SK-N-SH (cell line): Measurements from ENCODE around the gene STPG1.

ENCODE experiments used
- CHD2 ChIP-seq: fragments of 150-350 bp; IDR thresholded peaks from 2 replicates; pipeline ENCODE4 v1.6.1; 2018; ENCODE audit warnings: low read length; ENCODE audit not compliant: partially characterized antibody
- JUND ChIP-seq: IDR thresholded peaks from 2 replicates; pipeline ENCODE4 v1.4.0; 2012
- NRF1 ChIP-seq: IDR thresholded peaks from 2 replicates; pipeline ENCODE4 v1.6.1; 2012; ENCODE audit warnings: low read depth, mild to moderate bottlenecking, low read length
- RAD21 ChIP-seq: IDR thresholded peaks from 2 replicates; pipeline ENCODE4 v1.6.1; 2012; ENCODE audit warnings: mild to moderate bottlenecking, low read length
- TF ChIP-seq, protein P1 (sequence below): fragments of 200-600 bp; sonication (generic); IDR thresholded peaks from 2 replicates; pipeline ENCODE4 v1.6.1; 2017; ENCODE audit warnings: antibody characterized with exemption, mild to moderate bottlenecking, moderate library complexity
- TF ChIP-seq, protein P2 (sequence below): IDR thresholded peaks from 2 replicates; pipeline ENCODE4 v1.6.1; 2012; ENCODE audit warnings: mild to moderate bottlenecking, low read depth, low read length, moderate library complexity
- TF ChIP-seq, protein P3 (sequence below): IDR thresholded peaks from 2 replicates; pipeline ENCODE4 v1.4.0; 2012; ENCODE audit warnings: low read depth

DNA sequence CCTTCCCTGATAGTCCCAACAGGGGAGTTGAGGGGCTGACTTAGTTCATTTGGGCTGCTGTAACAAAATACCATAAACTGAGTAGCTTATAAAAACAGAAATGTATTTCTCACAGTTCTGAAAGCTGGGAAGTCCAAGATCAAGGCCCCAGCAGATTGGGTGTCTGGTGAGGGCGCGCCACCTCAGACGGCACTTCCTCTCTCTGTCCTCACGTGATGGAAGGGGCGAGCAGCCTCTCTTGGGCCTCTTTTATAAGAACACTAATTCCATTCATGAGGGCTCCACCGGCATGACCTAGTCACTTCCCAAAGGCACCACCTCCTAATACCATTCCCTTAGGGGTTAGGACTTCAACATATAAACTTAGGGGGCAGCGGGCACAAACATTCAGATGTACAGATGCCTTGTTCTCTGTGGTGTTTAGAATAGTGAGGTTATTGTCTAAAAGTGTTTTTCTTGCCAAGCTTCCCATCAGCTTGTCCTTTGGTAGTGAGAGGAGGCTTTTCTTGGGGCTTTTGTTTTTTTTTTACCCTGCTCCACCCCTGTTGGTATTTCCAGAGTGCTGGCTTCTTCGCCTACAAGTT is 22.3 kb upstream of the STPG1 start:
- TF ChIP-seq, protein P1, sequence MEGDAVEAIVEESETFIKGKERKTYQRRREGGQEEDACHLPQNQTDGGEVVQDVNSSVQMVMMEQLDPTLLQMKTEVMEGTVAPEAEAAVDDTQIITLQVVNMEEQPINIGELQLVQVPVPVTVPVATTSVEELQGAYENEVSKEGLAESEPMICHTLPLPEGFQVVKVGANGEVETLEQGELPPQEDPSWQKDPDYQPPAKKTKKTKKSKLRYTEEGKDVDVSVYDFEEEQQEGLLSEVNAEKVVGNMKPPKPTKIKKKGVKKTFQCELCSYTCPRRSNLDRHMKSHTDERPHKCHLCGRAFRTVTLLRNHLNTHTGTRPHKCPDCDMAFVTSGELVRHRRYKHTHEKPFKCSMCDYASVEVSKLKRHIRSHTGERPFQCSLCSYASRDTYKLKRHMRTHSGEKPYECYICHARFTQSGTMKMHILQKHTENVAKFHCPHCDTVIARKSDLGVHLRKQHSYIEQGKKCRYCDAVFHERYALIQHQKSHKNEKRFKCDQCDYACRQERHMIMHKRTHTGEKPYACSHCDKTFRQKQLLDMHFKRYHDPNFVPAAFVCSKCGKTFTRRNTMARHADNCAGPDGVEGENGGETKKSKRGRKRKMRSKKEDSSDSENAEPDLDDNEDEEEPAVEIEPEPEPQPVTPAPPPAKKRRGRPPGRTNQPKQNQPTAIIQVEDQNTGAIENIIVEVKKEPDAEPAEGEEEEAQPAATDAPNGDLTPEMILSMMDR = no peak
- TF ChIP-seq NRF1 (no peak), RAD21 (no peak), CHD2 (no peak), JUND (no peak)
- TF ChIP-seq, protein P2, sequence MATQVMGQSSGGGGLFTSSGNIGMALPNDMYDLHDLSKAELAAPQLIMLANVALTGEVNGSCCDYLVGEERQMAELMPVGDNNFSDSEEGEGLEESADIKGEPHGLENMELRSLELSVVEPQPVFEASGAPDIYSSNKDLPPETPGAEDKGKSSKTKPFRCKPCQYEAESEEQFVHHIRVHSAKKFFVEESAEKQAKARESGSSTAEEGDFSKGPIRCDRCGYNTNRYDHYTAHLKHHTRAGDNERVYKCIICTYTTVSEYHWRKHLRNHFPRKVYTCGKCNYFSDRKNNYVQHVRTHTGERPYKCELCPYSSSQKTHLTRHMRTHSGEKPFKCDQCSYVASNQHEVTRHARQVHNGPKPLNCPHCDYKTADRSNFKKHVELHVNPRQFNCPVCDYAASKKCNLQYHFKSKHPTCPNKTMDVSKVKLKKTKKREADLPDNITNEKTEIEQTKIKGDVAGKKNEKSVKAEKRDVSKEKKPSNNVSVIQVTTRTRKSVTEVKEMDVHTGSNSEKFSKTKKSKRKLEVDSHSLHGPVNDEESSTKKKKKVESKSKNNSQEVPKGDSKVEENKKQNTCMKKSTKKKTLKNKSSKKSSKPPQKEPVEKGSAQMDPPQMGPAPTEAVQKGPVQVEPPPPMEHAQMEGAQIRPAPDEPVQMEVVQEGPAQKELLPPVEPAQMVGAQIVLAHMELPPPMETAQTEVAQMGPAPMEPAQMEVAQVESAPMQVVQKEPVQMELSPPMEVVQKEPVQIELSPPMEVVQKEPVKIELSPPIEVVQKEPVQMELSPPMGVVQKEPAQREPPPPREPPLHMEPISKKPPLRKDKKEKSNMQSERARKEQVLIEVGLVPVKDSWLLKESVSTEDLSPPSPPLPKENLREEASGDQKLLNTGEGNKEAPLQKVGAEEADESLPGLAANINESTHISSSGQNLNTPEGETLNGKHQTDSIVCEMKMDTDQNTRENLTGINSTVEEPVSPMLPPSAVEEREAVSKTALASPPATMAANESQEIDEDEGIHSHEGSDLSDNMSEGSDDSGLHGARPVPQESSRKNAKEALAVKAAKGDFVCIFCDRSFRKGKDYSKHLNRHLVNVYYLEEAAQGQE = no peak
- TF ChIP-seq, protein P3, sequence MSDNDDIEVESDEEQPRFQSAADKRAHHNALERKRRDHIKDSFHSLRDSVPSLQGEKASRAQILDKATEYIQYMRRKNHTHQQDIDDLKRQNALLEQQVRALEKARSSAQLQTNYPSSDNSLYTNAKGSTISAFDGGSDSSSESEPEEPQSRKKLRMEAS = no peak
